LNCAP (cell line): ENCODE results near the gene ADGRA1.

Experiments
- TF ChIP-seq, protein P1 (sequence below): fragments of 450-650 bp; IDR thresholded peaks from 2 replicates; pipeline ENCODE4 v1.5.1; 2017; ENCODE audit warnings: mild to moderate bottlenecking

Gene ADGRA1

GRCh38 chr10:133174689-133175263 is 87.1 kb downstream of the ADGRA1 start:
- TF ChIP-seq, protein P1, sequence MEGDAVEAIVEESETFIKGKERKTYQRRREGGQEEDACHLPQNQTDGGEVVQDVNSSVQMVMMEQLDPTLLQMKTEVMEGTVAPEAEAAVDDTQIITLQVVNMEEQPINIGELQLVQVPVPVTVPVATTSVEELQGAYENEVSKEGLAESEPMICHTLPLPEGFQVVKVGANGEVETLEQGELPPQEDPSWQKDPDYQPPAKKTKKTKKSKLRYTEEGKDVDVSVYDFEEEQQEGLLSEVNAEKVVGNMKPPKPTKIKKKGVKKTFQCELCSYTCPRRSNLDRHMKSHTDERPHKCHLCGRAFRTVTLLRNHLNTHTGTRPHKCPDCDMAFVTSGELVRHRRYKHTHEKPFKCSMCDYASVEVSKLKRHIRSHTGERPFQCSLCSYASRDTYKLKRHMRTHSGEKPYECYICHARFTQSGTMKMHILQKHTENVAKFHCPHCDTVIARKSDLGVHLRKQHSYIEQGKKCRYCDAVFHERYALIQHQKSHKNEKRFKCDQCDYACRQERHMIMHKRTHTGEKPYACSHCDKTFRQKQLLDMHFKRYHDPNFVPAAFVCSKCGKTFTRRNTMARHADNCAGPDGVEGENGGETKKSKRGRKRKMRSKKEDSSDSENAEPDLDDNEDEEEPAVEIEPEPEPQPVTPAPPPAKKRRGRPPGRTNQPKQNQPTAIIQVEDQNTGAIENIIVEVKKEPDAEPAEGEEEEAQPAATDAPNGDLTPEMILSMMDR: no peak

DNA sequence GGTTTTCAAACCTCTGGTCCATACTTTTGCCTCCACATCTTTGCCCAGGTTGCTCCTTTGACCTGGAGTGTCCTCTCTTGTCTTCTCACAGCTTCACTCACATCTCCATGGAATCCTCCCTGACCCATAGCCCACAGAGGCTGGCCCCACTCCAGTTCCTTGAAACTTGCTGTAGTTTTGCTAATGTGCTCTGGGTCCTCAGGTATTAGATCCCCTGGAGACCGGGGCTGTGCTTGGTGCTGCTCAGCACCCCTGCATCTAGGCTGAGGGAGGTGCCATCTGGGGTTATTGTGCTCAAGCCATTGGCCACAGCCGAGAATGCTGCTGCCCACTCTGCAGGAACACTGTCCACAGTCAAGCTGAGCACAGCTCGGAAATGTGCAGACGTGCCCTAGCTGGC is 88.8 kb downstream of the ADGRA1 start:
- TF ChIP-seq, protein P1: no peak

GRCh38 chr10:133177380-133178157 is 89.8 kb downstream of the ADGRA1 start:
- TF ChIP-seq, protein P1: no peak

- TF ChIP-seq, protein P1: no peak
Observed at GRCh38 chr10:133178357-133179127, 90.8 kb downstream of the ADGRA1 start.

DNA sequence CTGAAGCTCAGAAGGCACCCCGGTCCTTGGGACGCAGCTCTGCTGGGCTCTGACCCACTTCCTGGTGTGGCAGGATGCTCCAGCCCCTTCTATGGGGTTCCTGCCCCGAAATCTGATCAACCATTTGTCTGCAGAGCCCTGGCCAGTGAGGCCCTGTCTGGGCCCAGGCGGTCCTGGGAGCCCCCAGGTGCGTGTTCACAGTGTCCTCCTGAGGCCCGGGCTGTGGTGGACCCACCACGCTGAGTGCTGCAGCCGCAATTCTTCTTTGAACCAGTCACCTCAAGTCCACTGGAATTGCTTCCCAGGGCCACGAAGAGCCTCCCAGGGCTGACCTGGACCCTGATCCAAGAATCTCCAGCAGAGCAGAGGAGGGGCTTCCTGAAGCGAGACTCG is 91.4 kb downstream of the ADGRA1 start:
- TF ChIP-seq, protein P1: no peak

DNA sequence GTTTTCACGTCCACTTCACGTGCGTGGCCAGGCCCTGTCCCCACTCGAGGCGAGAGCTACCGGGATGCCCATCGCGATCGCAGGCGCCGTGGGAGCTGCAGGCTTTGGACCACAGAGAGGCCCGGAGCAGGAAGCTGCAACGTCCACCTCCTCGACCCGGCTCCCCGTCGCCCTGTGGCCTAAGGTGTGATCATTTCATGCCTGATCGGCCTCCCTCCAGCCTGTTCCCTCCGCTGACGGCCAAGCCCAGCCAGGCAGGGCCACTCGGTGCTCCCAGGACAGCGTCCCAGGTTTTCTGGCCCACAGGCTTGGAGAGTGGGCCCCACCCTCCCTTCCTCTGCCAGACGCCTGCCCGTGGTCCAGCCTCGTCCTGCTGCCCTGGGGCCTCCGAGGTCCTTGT is 91.9 kb downstream of the ADGRA1 start:
- TF ChIP-seq, protein P1: no peak

GRCh38 chr10:133180192-133180964 is 92.7 kb downstream of the ADGRA1 start:
- TF ChIP-seq, protein P1: no peak
